ENCODE data around the gene GNAI1.

The GNAI1 gene

GRCh38 chr7:80134536-80135308 lies at the start of gene GNAI1:
TSS of gene GNAI1 (plus strand) at chr7:80134831. CDS start at chr7:80135161, 330 bp downstream.
- no peaks in the 10 kb centered on the region for H3K36me3 ChIP-seq (ENCODE audit: insufficient read depth, low read length)
- H3K4me1 ChIP-seq (ENCODE audit: insufficient read depth, low read length) = no peaks in the 10 kb centered on the region
- no peak for DNase-seq
- H3K9me3 ChIP-seq (ENCODE audit: insufficient read depth, low read length, severe bottlenecking) = peaks cover 4% of the 10 kb centered on the region
- no peaks in the 10 kb centered on the region for H4K20me1 ChIP-seq (ENCODE audit: insufficient read depth, low read length)
- H3K27ac ChIP-seq (ENCODE audit: low read length) = no peak within 1 kb of the TSS
- H3K4me3 ChIP-seq (ENCODE audit: low read depth in 1 of 2, low read length in 2 of 2) = no peak within 1 kb of the TSS
- no peak within 1 kb of the TSS for H2AFZ ChIP-seq (ENCODE audit: low read depth, low read length)
- TF ChIP-seq CTCF (IDR thresholded peaks at IDR 0.05; ENCODE audit: borderline replicate concordance, extremely low read depth, low read length, poor library complexity, severe bottlenecking) (no peak), EZH2 (IDR thresholded peaks at IDR 0.05; ENCODE audit: borderline replicate concordance, low read depth, low read length, severe bottlenecking) (no peak)
- H3K9ac ChIP-seq (ENCODE audit: low read depth, low read length) = no peak within 1 kb of the TSS
- no peaks in the 10 kb centered on the region for H3K27me3 ChIP-seq (ENCODE audit: insufficient read depth, low read length, poor library complexity)
- ATAC-seq (ENCODE audit: insufficient read depth, low read depth) = no peak
- no peaks in the 10 kb centered on the region for H3K79me2 ChIP-seq (ENCODE audit: insufficient read depth, low read length)
- no peak within 1 kb of the TSS for H3K4me2 ChIP-seq (ENCODE audit: insufficient read depth, low read length)

- Histone ChIP-seq H3K4me2 (ENCODE audit: insufficient read depth, low read length) (no peak overlapping the region), H3K36me3 (ENCODE audit: insufficient read depth, low read length) (no peaks in the 10 kb centered on the region), H3K79me2 (ENCODE audit: insufficient read depth, low read length) (no peaks in the 10 kb centered on the region), H4K20me1 (ENCODE audit: insufficient read depth, low read length) (no peaks in the 10 kb centered on the region), H3K9me3 (ENCODE audit: insufficient read depth, low read length, severe bottlenecking) (no peaks in the 10 kb centered on the region), H3K27me3 (ENCODE audit: insufficient read depth, low read length, poor library complexity) (no peaks in the 10 kb centered on the region), H2AFZ (ENCODE audit: low read depth, low read length) (no peak overlapping the region), H3K9ac (ENCODE audit: low read depth, low read length) (no peak overlapping the region), H3K4me1 (ENCODE audit: insufficient read depth, low read length) (no peaks in the 10 kb centered on the region), H3K4me3 (ENCODE audit: low read depth in 1 of 2, low read length in 2 of 2) (no peak overlapping the region), H3K27ac (ENCODE audit: low read length) (no peak overlapping the region)
- ATAC-seq (ENCODE audit: insufficient read depth, low read depth) = no peak
- no peak for TF ChIP-seq CTCF (IDR thresholded peaks at IDR 0.05; ENCODE audit: borderline replicate concordance, extremely low read depth, low read length, poor library complexity, severe bottlenecking)
- no peak for TF ChIP-seq EZH2 (IDR thresholded peaks at IDR 0.05; ENCODE audit: borderline replicate concordance, low read depth, low read length, severe bottlenecking)
- DNase-seq = no peak
Observed at GRCh38 chr7:80087051-80087770, 47.4 kb upstream of the GNAI1 start.

- TF ChIP-seq CTCF (IDR thresholded peaks at IDR 0.05; ENCODE audit: borderline replicate concordance, extremely low read depth, low read length, poor library complexity, severe bottlenecking) = no peak
- no peak for TF ChIP-seq EZH2 (IDR thresholded peaks at IDR 0.05; ENCODE audit: borderline replicate concordance, low read depth, low read length, severe bottlenecking)
- no peak overlapping the region for H3K4me2 ChIP-seq (ENCODE audit: insufficient read depth, low read length)
- no peaks in the 10 kb centered on the region for H4K20me1 ChIP-seq (ENCODE audit: insufficient read depth, low read length)
- no peaks in the 10 kb centered on the region for H3K79me2 ChIP-seq (ENCODE audit: insufficient read depth, low read length)
- H2AFZ ChIP-seq (ENCODE audit: low read depth, low read length) = no peak overlapping the region
- no peaks in the 10 kb centered on the region for H3K36me3 ChIP-seq (ENCODE audit: insufficient read depth, low read length)
- no peak overlapping the region for H3K27ac ChIP-seq (ENCODE audit: low read length)
- H3K4me1 ChIP-seq (ENCODE audit: insufficient read depth, low read length) = no peaks in the 10 kb centered on the region
- ATAC-seq (ENCODE audit: insufficient read depth, low read depth) (no peak), DNase-seq (no peak)
- no peaks in the 10 kb centered on the region for H3K9me3 ChIP-seq (ENCODE audit: insufficient read depth, low read length, severe bottlenecking)
- H3K4me3 ChIP-seq (ENCODE audit: low read depth in 1 of 2, low read length in 2 of 2) = no peak overlapping the region
- no peaks in the 10 kb centered on the region for H3K27me3 ChIP-seq (ENCODE audit: insufficient read depth, low read length, poor library complexity)
- no peak overlapping the region for H3K9ac ChIP-seq (ENCODE audit: low read depth, low read length)
Observed at GRCh38 chr7:80087771-80088170, 46.9 kb upstream of the GNAI1 start.
